DMS79 (cell line): ENCODE results near the gene GPR152.

Experiments
- DNase-seq: peaks from one replicate; lab custom pipeline; 2025; lab: John Stamatoyannopoulos, UW

Gene GPR152

GRCh38 chr11:67464411-67465188, 12.1 kb upstream of the GPR152 start:
- peak; percentile 54 for DNase-seq

- DNase-seq: no peak
Observed at GRCh38 chr11:67463680-67464410, 11.3 kb upstream of the GPR152 start.

- no peak for DNase-seq
Observed at GRCh38 chr11:67463186-67463585, 10.7 kb upstream of the GPR152 start.

- DNase-seq: no peak
Observed at GRCh38 chr11:67458266-67458665, 5.7 kb upstream of the GPR152 start.

- no peak for DNase-seq
Observed at GRCh38 chr11:67457453-67457852, 4.9 kb upstream of the GPR152 start.

- no peak for DNase-seq
Observed at GRCh38 chr11:67456068-67456705, 3.7 kb upstream of the GPR152 start.

- no peak for DNase-seq
Observed at GRCh38 chr11:67455054-67455453, 2.5 kb upstream of the GPR152 start, which contains the start of gene CABP4. Gene CABP4 (plus strand): TSS chr11:67455354. CDS start chr11:67455424, 70 bp downstream.

- DNase-seq: no peak
Observed at GRCh38 chr11:67453816-67454732, 1.5 kb upstream of the GPR152 start.

- no peak for DNase-seq
Observed at GRCh38 chr11:67451658-67451976, 912 bp downstream of the GPR152 start.

GRCh38 chr11:67450796-67451657, 1.5 kb downstream of the GPR152 start:
- DNase-seq: no peak

- DNase-seq: no peak
Observed at GRCh38 chr11:67449116-67449844, 3.2 kb downstream of the GPR152 start.

- no peak for DNase-seq
Observed at GRCh38 chr11:67448220-67448609, 4.3 kb downstream of the GPR152 start.

- no peak for DNase-seq
Observed at GRCh38 chr11:67445515-67445914, 7.0 kb downstream of the GPR152 start.

GRCh38 chr11:67442504-67443404, 9.8 kb downstream of the GPR152 start:
- no peak for DNase-seq

- DNase-seq: no peak
Observed at GRCh38 chr11:67441731-67442351, 10.7 kb downstream of the GPR152 start.

- no peak for DNase-seq
Observed at GRCh38 chr11:67441098-67441563, 11.4 kb downstream of the GPR152 start.

GRCh38 chr11:67440229-67441097, 12.1 kb downstream of the GPR152 start:
- DNase-seq: no peak
